ENCODE data around the gene ELL2. TPM values are rescaled to one million over a fixed set of nuclear protein-coding genes. Genes with fewer than 3 reads are reported as not detected.

ELL2 gene
- total RNA-seq, 1 experiment from 2014 or later: 27.5 TPM

DNA sequence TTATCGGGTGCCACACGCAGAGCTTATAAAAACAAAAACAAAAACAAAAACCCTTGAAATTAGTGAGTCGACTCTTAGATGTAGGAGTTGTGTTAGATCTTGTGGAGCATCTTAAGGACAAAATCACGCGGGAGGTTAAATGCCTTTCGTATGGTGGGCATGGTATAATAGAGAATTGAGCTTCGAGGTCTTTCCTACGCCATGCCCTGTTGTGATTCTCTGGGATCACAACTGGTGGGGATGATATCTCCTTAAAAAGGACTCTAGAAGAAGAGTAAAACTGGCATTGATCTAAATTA is 773 bp upstream of the ELL2 start:
- Histone ChIP-seq H3K14ac (ENCODE audit: insufficient read depth, low read length) (peak overlapping the region; percentile 70; the same call in 1 of the 2 replicates), H2BK120ac (ENCODE audit: low read depth, low read length, poor library complexity, severe bottlenecking) (peak overlapping the region; percentile 78), H3K9ac (ENCODE audit: extremely low read depth, insufficient read length, low read length) (peak overlapping the region; percentile 14), H2AK5ac (ENCODE audit: insufficient read length, low read length) (no peak overlapping the region), H2AFZ (ENCODE audit: low read length) (no peak overlapping the region), H3T11ph (ENCODE audit: low read length) (peak overlapping the region; percentile 43), H4K91ac (ENCODE audit: insufficient read length, low read depth, low read length) (no peak overlapping the region), H3K79me1 (ENCODE audit: insufficient read depth, low read depth, low read length, poor library complexity, severe bottlenecking) (no peaks in the 10 kb centered on the region), H4K5ac (ENCODE audit: insufficient read length, low read depth, low read length) (no peak overlapping the region), H4K20me1 (ENCODE audit: control insufficient read depth, insufficient read depth, insufficient read length) (peaks cover 3% of the 10 kb centered on the region), H3K4me2 (ENCODE audit: insufficient read depth, insufficient read length, low read length) (peak overlapping the region; percentile 67), H4K8ac (replicated peaks; ENCODE audit: insufficient read length, low read depth, low read length) (no peak overlapping the region), H3K79me2 (ENCODE audit: insufficient read depth, low read length) (no peaks in the 10 kb centered on the region; the same call in 1 of the 2 replicates), H3K23me2 (ENCODE audit: insufficient read length, low read depth, low read length, poor library complexity, severe bottlenecking) (peaks cover 15% of the 10 kb centered on the region), H3K4ac (ENCODE audit: low read depth, low read length) (no peak overlapping the region; the same call in 1 of the 2 replicates), H3K9me3 (ENCODE audit: control insufficient read depth, low read depth, low read length) (no peaks in the 10 kb centered on the region), H2BK20ac (ENCODE audit: low read depth, low read length, poor library complexity, severe bottlenecking) (no peak overlapping the region), H2BK12ac (ENCODE audit: insufficient read length, low read depth, low read length) (peak overlapping the region; percentile 26), H2BK15ac (ENCODE audit: low read depth, low read length) (no peak overlapping the region), H3K27me3 (ENCODE audit: insufficient read depth, low read length) (peaks cover 5% of the 10 kb centered on the region; the same call in 1 of the 2 replicates), H3K4me1 (ENCODE audit: insufficient read depth, low read length) (peaks cover 14% of the 10 kb centered on the region; the same call in 1 of the 2 replicates), H2BK5ac (ENCODE audit: insufficient read length, low read length) (peak overlapping the region; percentile 26), H3K23ac (ENCODE audit: insufficient read length, low read depth, low read length) (no peak overlapping the region), H3K18ac (ENCODE audit: insufficient read length, low read depth, low read length) (peak overlapping the region; percentile 81), H3K27ac (ENCODE audit: insufficient read length, low read depth, low read length) (peak overlapping the region; percentile 82), H3K56ac (ENCODE audit: insufficient read length, low read depth, low read length) (no peak overlapping the region)
- Mint-ChIP-seq H3K9me3 (no peaks in the 10 kb centered on the region), H3K4me3 (peak overlapping the region; percentile 80 to 88), H3K36me3 (ENCODE audit: insufficient read depth in 1 of 3, low read depth in 3 of 3) (no peaks in the 10 kb centered on the region), H3K27ac (peak overlapping the region; percentile 96 to 100 (median 97)), H3K27me3 (ENCODE audit: low read depth) (peaks cover 17% of the 10 kb centered on the region), H3K4me1 (peaks cover 51 to 52% of the 10 kb centered on the region in 2 experiments)
- TF ChIP-seq, protein P1, sequence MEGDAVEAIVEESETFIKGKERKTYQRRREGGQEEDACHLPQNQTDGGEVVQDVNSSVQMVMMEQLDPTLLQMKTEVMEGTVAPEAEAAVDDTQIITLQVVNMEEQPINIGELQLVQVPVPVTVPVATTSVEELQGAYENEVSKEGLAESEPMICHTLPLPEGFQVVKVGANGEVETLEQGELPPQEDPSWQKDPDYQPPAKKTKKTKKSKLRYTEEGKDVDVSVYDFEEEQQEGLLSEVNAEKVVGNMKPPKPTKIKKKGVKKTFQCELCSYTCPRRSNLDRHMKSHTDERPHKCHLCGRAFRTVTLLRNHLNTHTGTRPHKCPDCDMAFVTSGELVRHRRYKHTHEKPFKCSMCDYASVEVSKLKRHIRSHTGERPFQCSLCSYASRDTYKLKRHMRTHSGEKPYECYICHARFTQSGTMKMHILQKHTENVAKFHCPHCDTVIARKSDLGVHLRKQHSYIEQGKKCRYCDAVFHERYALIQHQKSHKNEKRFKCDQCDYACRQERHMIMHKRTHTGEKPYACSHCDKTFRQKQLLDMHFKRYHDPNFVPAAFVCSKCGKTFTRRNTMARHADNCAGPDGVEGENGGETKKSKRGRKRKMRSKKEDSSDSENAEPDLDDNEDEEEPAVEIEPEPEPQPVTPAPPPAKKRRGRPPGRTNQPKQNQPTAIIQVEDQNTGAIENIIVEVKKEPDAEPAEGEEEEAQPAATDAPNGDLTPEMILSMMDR (conservative IDR thresholded peaks at IDR 0.05): no peak
- DNase-seq: no peak
- no CpG with 5 or more reads among the region's 8 CpGs for WGBS (ENCODE audit: extremely low coverage, insufficient read length, low lambda C conversion rate)
